SIG-M5 treated with dmso at 0.1 percent for 504 hours (cell line): ENCODE measurements around the gene TMEFF1.

Experiments
- DNase-seq: peaks from one replicate; lab custom pipeline; 2025; ENCODE audit not compliant: unreplicated experiment; lab: John Stamatoyannopoulos, UW

TMEFF1 gene

GRCh38 chr9:100575006-100575405 is 102.1 kb downstream of the TMEFF1 start:
- no peak for DNase-seq

- DNase-seq: no peak
Observed at GRCh38 chr9:100575765-100576386, 102.9 kb downstream of the TMEFF1 start.

- DNase-seq: no peak
Observed at GRCh38 chr9:100577776-100578448, 105.0 kb downstream of the TMEFF1 start, which contains the start of gene CAVIN4. CAVIN4 (plus strand) TSS chr9:100578079; CDS start chr9:100578144, 65 bp downstream.

- no peak for DNase-seq
Observed at GRCh38 chr9:100578610-100579009, 105.7 kb downstream of the TMEFF1 start.

GRCh38 chr9:100579665-100580064 is 106.7 kb downstream of the TMEFF1 start:
- DNase-seq: no peak

GRCh38 chr9:100580257-100580656 is 107.3 kb downstream of the TMEFF1 start:
- DNase-seq: no peak

- DNase-seq: no peak
Observed at GRCh38 chr9:100581081-100581480, 108.1 kb downstream of the TMEFF1 start.

- no peak for DNase-seq
Observed at GRCh38 chr9:100581661-100582060, 108.7 kb downstream of the TMEFF1 start.

GRCh38 chr9:100583014-100583802 is 110.3 kb downstream of the TMEFF1 start:
- no peak for DNase-seq

- DNase-seq: no peak
Observed at GRCh38 chr9:100584951-100585350, 112.0 kb downstream of the TMEFF1 start.

- no peak for DNase-seq
Observed at GRCh38 chr9:100586093-100586492, 113.1 kb downstream of the TMEFF1 start.

GRCh38 chr9:100587375-100587774 is 114.4 kb downstream of the TMEFF1 start:
- no peak for DNase-seq

GRCh38 chr9:100589582-100589981 is 116.6 kb downstream of the TMEFF1 start:
- no peak for DNase-seq

- no peak for DNase-seq
Observed at GRCh38 chr9:100590481-100590880, 117.5 kb downstream of the TMEFF1 start.

GRCh38 chr9:100591139-100591538 is 118.2 kb downstream of the TMEFF1 start:
- no peak for DNase-seq

GRCh38 chr9:100591639-100592412 is 118.9 kb downstream of the TMEFF1 start:
- no peak for DNase-seq

- peak; percentile 47 for DNase-seq
Observed at GRCh38 chr9:100595391-100596199, 122.6 kb downstream of the TMEFF1 start.

GRCh38 chr9:100597236-100597635 is 124.3 kb downstream of the TMEFF1 start:
- DNase-seq: no peak

GRCh38 chr9:100598641-100599145 is 125.7 kb downstream of the TMEFF1 start:
- DNase-seq: peak; percentile 31

GRCh38 chr9:100600521-100601079 is 127.7 kb downstream of the TMEFF1 start:
- no peak for DNase-seq
